H9 (cell line): ENCODE results near the gene SELENOV. TPM values are rescaled to one million over a fixed set of nuclear protein-coding genes. Genes with fewer than 3 reads are reported as not detected.
A peak's percentile ranks its signal among the peaks of the same experiment; 100 is the strongest.

Experiments
- DNase-seq: peaks from one replicate; pipeline ENCODE4 v3.0.0-alpha.2; 2017
- H2AFZ ChIP-seq: one replicate; pipeline ENCODE4 v1.6.1; 2013; ENCODE audit warnings: mild to moderate bottlenecking, low read length, control low read depth, moderate library complexity
- H2AK5ac ChIP-seq: 2 replicates; pipeline ENCODE4 v1.6.1; 2013; ENCODE audit warnings: low read length, control low read depth, mixed read lengths; ENCODE audit not compliant: insufficient read length
- H2BK120ac ChIP-seq: one replicate; pipeline ENCODE4 v1.6.1; 2013; ENCODE audit warnings: low read depth, mild to moderate bottlenecking, low read length, control low read depth, inconsistent platforms; ENCODE audit not compliant: poor library complexity, severe bottlenecking
- H2BK12ac ChIP-seq: 2 replicates; pipeline ENCODE4 v1.6.1; 2013; ENCODE audit warnings: low read length, control low read depth, mixed read lengths, low read depth; ENCODE audit not compliant: insufficient read length
- H2BK15ac ChIP-seq: 2 replicates; pipeline ENCODE4 v1.6.1; 2013; ENCODE audit warnings: low read depth, low read length, control low read depth
- H2BK20ac ChIP-seq: one replicate; pipeline ENCODE4 v1.6.1; 2013; ENCODE audit warnings: low read depth, mild to moderate bottlenecking, low read length, control low read depth, inconsistent platforms; ENCODE audit not compliant: poor library complexity, severe bottlenecking
- H2BK5ac ChIP-seq: 2 replicates; pipeline ENCODE4 v1.6.1; 2013; ENCODE audit warnings: low read length, control low read depth, mixed read lengths; ENCODE audit not compliant: insufficient read length
- H3K14ac ChIP-seq: 2 replicates; pipeline ENCODE4 v1.6.1; 2013; ENCODE audit warnings: low read length, control low read depth; ENCODE audit not compliant: insufficient read depth
- H3K18ac ChIP-seq: 2 replicates; pipeline ENCODE4 v1.6.1; 2013; ENCODE audit warnings: low read depth, mild to moderate bottlenecking, mixed read lengths, low read length, control low read depth; ENCODE audit not compliant: insufficient read length
- H3K23ac ChIP-seq: 2 replicates; pipeline ENCODE4 v1.6.1; 2013; ENCODE audit warnings: low read length, control low read depth, mixed read lengths, low read depth; ENCODE audit not compliant: insufficient read length
- H3K23me2 ChIP-seq: 2 replicates; pipeline ENCODE4 v1.6.1; 2013; ENCODE audit warnings: low read depth, mild to moderate bottlenecking, mixed read lengths, low read length, control low read depth; ENCODE audit not compliant: insufficient read length, poor library complexity, severe bottlenecking
- H3K27ac ChIP-seq: 2 replicates; pipeline ENCODE4 v1.5.1; 2013; ENCODE audit warnings: low read length, control low read depth, mixed read lengths, low read depth; ENCODE audit not compliant: insufficient read length
- H3K27me3 ChIP-seq: 2 replicates; pipeline ENCODE4 v1.6.1; 2013; ENCODE audit warnings: low read length, control low read depth, inconsistent platforms; ENCODE audit not compliant: insufficient read depth
- H3K4ac ChIP-seq: 2 replicates; pipeline ENCODE4 v1.6.1; 2013; ENCODE audit warnings: low read depth, mild to moderate bottlenecking, control low read depth, inconsistent platforms, low read length, moderate library complexity
- H3K4me1 ChIP-seq: 2 replicates; pipeline ENCODE4 v1.6.1; 2013; ENCODE audit warnings: low read length, control low read depth, inconsistent platforms; ENCODE audit not compliant: insufficient read depth
- H3K4me2 ChIP-seq: 2 replicates; pipeline ENCODE4 v1.6.1; 2013; ENCODE audit warnings: low read length, control low read depth, mixed read lengths; ENCODE audit not compliant: insufficient read length, insufficient read depth
- H3K56ac ChIP-seq: 2 replicates; pipeline ENCODE4 v1.6.1; 2013; ENCODE audit warnings: low read depth, mild to moderate bottlenecking, mixed read lengths, low read length, control low read depth; ENCODE audit not compliant: insufficient read length
- H3K79me1 ChIP-seq: 2 replicates; pipeline ENCODE4 v1.6.1; 2013; ENCODE audit warnings: low read depth, mild to moderate bottlenecking, moderate library complexity, low read length, control low read depth, inconsistent platforms; ENCODE audit not compliant: insufficient read depth, poor library complexity, severe bottlenecking
- H3K79me2 ChIP-seq: 2 replicates; pipeline ENCODE4 v1.6.1; 2013; ENCODE audit warnings: low read length, control low read depth, inconsistent platforms; ENCODE audit not compliant: insufficient read depth
- H3K9ac ChIP-seq: 2 replicates; pipeline ENCODE4 v1.6.1; 2013; ENCODE audit warnings: low read length, control low read depth, mixed read lengths; ENCODE audit not compliant: insufficient read length; ENCODE audit errors: extremely low read depth
- H3K9me3 ChIP-seq: one replicate; pipeline ENCODE4 v1.6.1; 2013; ENCODE audit warnings: low read depth, low read length, inconsistent platforms; ENCODE audit not compliant: control insufficient read depth
- H3T11ph ChIP-seq: one replicate; pipeline ENCODE4 v1.6.1; 2013; ENCODE audit warnings: mild to moderate bottlenecking, low read length, control low read depth, inconsistent platforms
- H4K20me1 ChIP-seq: one replicate; pipeline ENCODE4 v1.6.1; 2013; ENCODE audit not compliant: control insufficient read depth, insufficient read length, insufficient read depth
- H4K5ac ChIP-seq: 2 replicates; pipeline ENCODE4 v1.6.1; 2013; ENCODE audit warnings: low read depth, mild to moderate bottlenecking, mixed read lengths, low read length, control low read depth; ENCODE audit not compliant: insufficient read length
- H4K8ac ChIP-seq: replicated peaks from 2 replicates; pipeline ENCODE4 v1.6.1; 2013; ENCODE audit warnings: low read length, control low read depth, mixed read lengths, low read depth; ENCODE audit not compliant: insufficient read length
- H4K91ac ChIP-seq: 2 replicates; pipeline ENCODE4 v1.6.1; 2013; ENCODE audit warnings: low read depth, mild to moderate bottlenecking, moderate library complexity, mixed read lengths, low read length, control low read depth; ENCODE audit not compliant: insufficient read length
- H3K27ac Mint-ChIP-seq, 3 experiments: 2 replicates in 2 of 3; 3 replicates in 1 of 3; pipeline ENCODE4 v1.8.0; 2020 to 2021; ENCODE audit warnings: mixed read lengths in 3 of 3, mild to moderate bottlenecking in 1 of 3, moderate library complexity in 1 of 3
- H3K27me3 Mint-ChIP-seq: 2 replicates; pipeline ENCODE4 v1.8.0; 2021; ENCODE audit warnings: low read depth, mild to moderate bottlenecking, moderate library complexity, mixed read lengths
- H3K36me3 Mint-ChIP-seq, 3 experiments: 2 replicates in 2 of 3; 3 replicates in 1 of 3; pipeline ENCODE4 v1.8.0; 2020 to 2021; ENCODE audit warnings: low read depth in 3 of 3, mixed read lengths in 3 of 3; ENCODE audit not compliant: insufficient read depth in 1 of 3
- H3K4me1 Mint-ChIP-seq, 2 experiments: 2 replicates each; pipeline ENCODE4 v1.8.0; 2020; ENCODE audit warnings: mixed read lengths in 2 of 2
- H3K4me3 Mint-ChIP-seq, 2 experiments: 2 replicates in 1 of 2; 3 replicates in 1 of 2; pipeline ENCODE4 v1.8.0; 2020 to 2021; ENCODE audit warnings: mild to moderate bottlenecking in 2 of 2, mixed read lengths in 2 of 2, moderate library complexity in 1 of 2
- H3K9me3 Mint-ChIP-seq, 2 experiments: 2 replicates in 1 of 2; 3 replicates in 1 of 2; pipeline ENCODE4 v1.8.0; 2020; ENCODE audit warnings: mild to moderate bottlenecking in 2 of 2, mixed read lengths in 2 of 2, moderate library complexity in 1 of 2
- CTCF ChIP-seq: fragments of 200-600 bp; sonication (generic); conservative IDR thresholded peaks from 3 replicates; pipeline ENCODE4 v1.8.0; 2021; ENCODE audit warnings: antibody characterized with exemption, mild to moderate bottlenecking
- WGBS: extraction: QIAGEN DNeasy Blood & Tissue Kit; methylation state at CpG from one replicate; pipeline ENCODE4 v1.1.7; 2013; ENCODE audit warnings: missing lambda C conversion rate, low lambda C conversion rate, mixed read lengths; ENCODE audit not compliant: insufficient read length; ENCODE audit errors: extremely low coverage; 5-methylcytosine and 5-hydroxymethylcytosine counted together
- total RNA-seq: library from RNA; stranded (reverse); gene quantifications from 2 replicates; pipeline ENCODE4 v1.2.1, GENCODE V29; 2021

The SELENOV gene
- total RNA-seq, 1 experiment from 2014 or later, result 6.9 TPM

GRCh38 chr19:39546599-39546998 is 31.7 kb downstream of the SELENOV start:
- no peak overlapping the region for H3K4me2 ChIP-seq
- no peaks in the 10 kb centered on the region for H3K79me2 ChIP-seq
- no peak overlapping the region for H2BK20ac ChIP-seq
- no peak for TF ChIP-seq CTCF
- no peak overlapping the region for H3K27ac ChIP-seq
- H3K4me3 Mint-ChIP-seq, result no peak overlapping the region
- peaks cover 4% of the 10 kb centered on the region for H3K27me3 Mint-ChIP-seq
- H3T11ph ChIP-seq, result no peak overlapping the region
- DNase-seq, result peak; percentile 34
- no peak overlapping the region for H4K8ac ChIP-seq
- WGBS, result no CpG with 5 or more reads among the region's 8 CpGs
- no peak overlapping the region for H2BK120ac ChIP-seq
- H2BK15ac ChIP-seq, result no peak overlapping the region
- no peak overlapping the region for H2BK5ac ChIP-seq
- no peaks in the 10 kb centered on the region for H3K79me1 ChIP-seq
- H2AK5ac ChIP-seq, result no peak overlapping the region
- no peak overlapping the region for H2AFZ ChIP-seq
- no peak overlapping the region for H3K23ac ChIP-seq
- no peak overlapping the region for H3K14ac ChIP-seq
- no peaks in the 10 kb centered on the region for H3K9me3 ChIP-seq
- no peaks in the 10 kb centered on the region for H3K9me3 Mint-ChIP-seq
- no peak overlapping the region for H4K5ac ChIP-seq
- no peak overlapping the region for H3K56ac ChIP-seq
- H3K4ac ChIP-seq, result no peak overlapping the region
- no peak overlapping the region for H3K27ac Mint-ChIP-seq
- no peak overlapping the region for H3K18ac ChIP-seq
- no peaks in the 10 kb centered on the region for H4K20me1 ChIP-seq
- no peaks in the 10 kb centered on the region for H3K23me2 ChIP-seq
- H3K4me1 Mint-ChIP-seq, result peaks cover 9 to 12% of the 10 kb centered on the region in 2 experiments
- H3K27me3 ChIP-seq, result no peaks in the 10 kb centered on the region
- no peak overlapping the region for H4K91ac ChIP-seq
- no peaks in the 10 kb centered on the region for H3K36me3 Mint-ChIP-seq
- peaks cover 3% of the 10 kb centered on the region; the same call in 1 of the 2 replicates for H3K4me1 ChIP-seq
- no peak overlapping the region for H2BK12ac ChIP-seq
- H3K9ac ChIP-seq, result no peak overlapping the region
